Measurements from ENCODE around the gene PALLD. TPM values are rescaled to one million over a fixed set of nuclear protein-coding genes. Genes with fewer than 3 reads are reported as not detected.

The PALLD gene
- total RNA-seq, 1 donor from 2014 or later: 69.2 TPM

GRCh38 chr4:168852387-168852786, 355.5 kb downstream of the PALLD start:
- FAIRE-seq: no peak
- DNase-seq (ENCODE audit: low read depth): no peak
- Histone ChIP-seq H3K27me3 (ENCODE audit: control insufficient read depth, insufficient read depth, low read length) (no peaks in the 10 kb centered on the region), H3K36me3 (ENCODE audit: control insufficient read depth, insufficient read depth, low read length) (peaks cover 13% of the 10 kb centered on the region), H3K4me3 (ENCODE audit: low read depth, low read length) (no peak overlapping the region)
- TF ChIP-seq, protein P1, sequence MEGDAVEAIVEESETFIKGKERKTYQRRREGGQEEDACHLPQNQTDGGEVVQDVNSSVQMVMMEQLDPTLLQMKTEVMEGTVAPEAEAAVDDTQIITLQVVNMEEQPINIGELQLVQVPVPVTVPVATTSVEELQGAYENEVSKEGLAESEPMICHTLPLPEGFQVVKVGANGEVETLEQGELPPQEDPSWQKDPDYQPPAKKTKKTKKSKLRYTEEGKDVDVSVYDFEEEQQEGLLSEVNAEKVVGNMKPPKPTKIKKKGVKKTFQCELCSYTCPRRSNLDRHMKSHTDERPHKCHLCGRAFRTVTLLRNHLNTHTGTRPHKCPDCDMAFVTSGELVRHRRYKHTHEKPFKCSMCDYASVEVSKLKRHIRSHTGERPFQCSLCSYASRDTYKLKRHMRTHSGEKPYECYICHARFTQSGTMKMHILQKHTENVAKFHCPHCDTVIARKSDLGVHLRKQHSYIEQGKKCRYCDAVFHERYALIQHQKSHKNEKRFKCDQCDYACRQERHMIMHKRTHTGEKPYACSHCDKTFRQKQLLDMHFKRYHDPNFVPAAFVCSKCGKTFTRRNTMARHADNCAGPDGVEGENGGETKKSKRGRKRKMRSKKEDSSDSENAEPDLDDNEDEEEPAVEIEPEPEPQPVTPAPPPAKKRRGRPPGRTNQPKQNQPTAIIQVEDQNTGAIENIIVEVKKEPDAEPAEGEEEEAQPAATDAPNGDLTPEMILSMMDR (IDR thresholded peaks at IDR 0.05; ENCODE audit: insufficient read depth, low read length, severe bottlenecking): no peak

DNA sequence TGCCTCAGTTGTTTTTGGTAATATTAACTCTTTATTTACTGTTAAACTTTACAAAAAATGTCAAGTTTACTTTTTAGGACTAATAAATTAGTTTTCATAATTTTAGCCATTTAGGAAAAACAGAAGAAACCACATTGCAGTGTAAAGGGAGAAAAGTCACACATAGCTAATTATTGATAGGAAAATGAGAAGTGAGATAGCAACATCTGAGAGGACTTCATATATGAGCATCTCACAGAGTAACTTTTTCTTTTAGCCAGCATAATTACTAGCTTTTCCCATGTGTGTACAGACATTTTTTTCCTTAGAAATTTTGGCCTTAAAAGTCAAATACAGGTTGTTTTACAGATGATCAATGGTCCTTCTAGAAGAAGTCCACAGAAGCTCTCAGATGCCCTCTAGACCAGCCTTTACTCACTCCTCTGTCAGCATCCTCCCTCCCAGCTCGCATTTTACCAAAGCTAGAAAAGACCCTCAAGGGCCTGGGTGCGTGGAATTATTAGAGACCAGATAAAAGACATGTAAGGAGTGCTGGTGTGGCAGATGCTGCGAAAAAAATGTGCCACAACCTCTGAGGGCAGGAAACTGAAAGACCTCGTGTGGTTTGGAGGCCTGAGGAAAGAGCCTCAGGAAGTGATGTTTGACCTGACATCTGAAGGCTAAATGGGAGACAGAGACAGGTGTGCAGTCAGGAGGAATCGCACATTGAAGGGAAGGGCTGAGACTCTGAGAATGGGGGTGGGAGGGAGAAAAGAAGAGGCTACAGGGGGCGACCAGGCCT, 356.3 kb downstream of the PALLD start:
- Histone ChIP-seq H3K4me3 (ENCODE audit: low read depth, low read length) (no peak overlapping the region), H3K36me3 (ENCODE audit: control insufficient read depth, insufficient read depth, low read length) (peaks cover 13% of the 10 kb centered on the region), H3K27me3 (ENCODE audit: control insufficient read depth, insufficient read depth, low read length) (no peaks in the 10 kb centered on the region)
- TF ChIP-seq, protein P1 (IDR thresholded peaks at IDR 0.05; ENCODE audit: insufficient read depth, low read length, severe bottlenecking): no peak
- no peak for DNase-seq (ENCODE audit: low read depth)
- no peak for FAIRE-seq

DNA sequence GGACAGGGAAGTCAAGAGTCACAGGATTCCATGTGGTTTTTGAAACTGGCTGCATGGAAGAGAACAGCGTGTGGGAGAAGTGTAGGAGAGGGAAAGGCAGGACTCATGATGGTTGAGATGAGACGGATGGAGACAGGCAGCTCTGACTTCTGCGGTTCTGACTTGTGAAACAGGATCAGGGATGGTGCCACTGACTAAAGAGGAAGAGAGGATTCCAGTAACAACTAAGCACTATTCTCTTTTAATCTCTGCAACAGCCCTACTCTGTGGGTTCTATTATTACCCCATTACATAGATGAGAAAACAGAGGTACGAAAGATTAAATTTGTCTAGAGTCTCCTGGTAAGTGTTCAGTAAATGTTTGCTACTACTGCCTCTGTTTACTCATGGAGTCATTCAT, 356.9 kb downstream of the PALLD start:
- DNase-seq (ENCODE audit: low read depth) (no peak), FAIRE-seq (no peak)
- TF ChIP-seq, protein P1 (IDR thresholded peaks at IDR 0.05; ENCODE audit: insufficient read depth, low read length, severe bottlenecking): no peak
- Histone ChIP-seq H3K36me3 (ENCODE audit: control insufficient read depth, insufficient read depth, low read length) (peaks cover 13% of the 10 kb centered on the region), H3K4me3 (ENCODE audit: low read depth, low read length) (no peak overlapping the region), H3K27me3 (ENCODE audit: control insufficient read depth, insufficient read depth, low read length) (no peaks in the 10 kb centered on the region)

GRCh38 chr4:168854350-168854921, 357.6 kb downstream of the PALLD start:
- TF ChIP-seq, protein P1 (IDR thresholded peaks at IDR 0.05; ENCODE audit: insufficient read depth, low read length, severe bottlenecking): no peak
- H3K4me3 ChIP-seq (ENCODE audit: low read depth, low read length): no peak overlapping the region
- H3K27me3 ChIP-seq (ENCODE audit: control insufficient read depth, insufficient read depth, low read length): no peaks in the 10 kb centered on the region
- no peak for FAIRE-seq
- peaks cover 14% of the 10 kb centered on the region for H3K36me3 ChIP-seq (ENCODE audit: control insufficient read depth, insufficient read depth, low read length)
- DNase-seq (ENCODE audit: low read depth): no peak

- no peak for FAIRE-seq
- H3K36me3 ChIP-seq (ENCODE audit: control insufficient read depth, insufficient read depth, low read length): peaks cover 10% of the 10 kb centered on the region
- H3K4me3 ChIP-seq (ENCODE audit: low read depth, low read length): no peak overlapping the region
- H3K27me3 ChIP-seq (ENCODE audit: control insufficient read depth, insufficient read depth, low read length): no peaks in the 10 kb centered on the region
- no peak for DNase-seq (ENCODE audit: low read depth)
- TF ChIP-seq, protein P1 (IDR thresholded peaks at IDR 0.05; ENCODE audit: insufficient read depth, low read length, severe bottlenecking): no peak
Measured at GRCh38 chr4:168856312-168856711, 359.5 kb downstream of the PALLD start.
